HEK293T (cell line): ENCODE results near the gene CHCHD3.

Experiments
- FOXA1 ChIP-seq: fragments of 450-650 bp; IDR thresholded peaks from 2 replicates; pipeline ENCODE4 v1.6.1; 2016; ENCODE audit warnings: mild to moderate bottlenecking
- FOXM1 ChIP-seq: fragments of 450-650 bp; IDR thresholded peaks from 2 replicates; pipeline ENCODE4 v1.6.1; 2017; ENCODE audit warnings: mild to moderate bottlenecking, borderline replicate concordance
- LEF1 ChIP-seq: fragments of 450-650 bp; IDR thresholded peaks from 2 replicates; pipeline ENCODE4 v1.6.1; 2017; ENCODE audit warnings: mild to moderate bottlenecking, borderline replicate concordance
- SP1 ChIP-seq: fragments of 450-650 bp; IDR thresholded peaks from 2 replicates; pipeline ENCODE4 v1.6.1; 2017

- TF ChIP-seq FOXM1 (no peak), SP1 (no peak), FOXA1 (no peak), LEF1 (no peak)
These were observed 275.1 kb downstream of the CHCHD3 start for GRCh38 chr7:132806834-132807233.
